Esophagus squamous epithelium (tissue), 5 donors: Measurements from ENCODE around the gene DNAH11. TPM values are rescaled to one million over a fixed set of nuclear protein-coding genes. Genes with fewer than 3 reads are reported as not detected.
"Not testable (repeated sequence)": the region's sequence is repeated elsewhere in the genome, so short reads cannot be mapped to it uniquely, and the experiment has no call there.

Source experiments
- DNase-seq: peaks from one replicate; lab custom pipeline; 2025; lab: John Stamatoyannopoulos, UW
- H3K27ac ChIP-seq, 4 donors: fragments of 200-600 bp; sonication (generic); one replicate each; pipeline ENCODE4 v1.5.1; 2016 to 2019; ENCODE audit warnings: mild to moderate bottlenecking in 1 of 4
- H3K27me3 ChIP-seq, 4 donors: fragments of 200-600 bp; sonication (generic); 1 replicate in 3 of 4; 2 replicates in 1 of 4; pipeline versions ENCODE4 v1.5.1 to v1.6.0; 2017 to 2021; ENCODE audit warnings: antibody characterized with exemption in 1 of 4
- H3K36me3 ChIP-seq, 3 donors: fragments of 200-600 bp; sonication (generic); one replicate each; pipeline ENCODE4 v1.5.1; 2016 to 2019
- H3K4me1 ChIP-seq, 3 donors: fragments of 200-600 bp; sonication (generic); one replicate each; pipeline ENCODE4 v1.5.1; 2017 to 2019
- H3K4me3 ChIP-seq, 4 donors: fragments of 200-600 bp; sonication (generic); 1 replicate in 3 of 4; 2 replicates in 1 of 4; pipeline ENCODE4 v1.5.1; 2016 to 2019; ENCODE audit warnings: mild to moderate bottlenecking in 2 of 4, moderate library complexity in 1 of 4
- H3K9me3 ChIP-seq, 3 donors: fragments of 200-600 bp; sonication (generic); one replicate each; pipeline ENCODE4 v1.5.1; 2016 to 2019
- POLR2A ChIP-seq, 4 donors: fragments of 450-650 bp; IDR thresholded peaks; one replicate each; pipeline ENCODE4 v1.6.1; 2017; ENCODE audit warnings: antibody characterized with exemption in 4 of 4, mild to moderate bottlenecking in 4 of 4, moderate library complexity in 3 of 4
- WGBS, 2 donors: methylation state at CpG; one replicate each; pipeline ENCODE4 v1.1.5; 2018; 5-methylcytosine and 5-hydroxymethylcytosine counted together
- intact Hi-C: fragments of 100-400 bp; cut with DNase I; formaldehyde crosslinking; loops from one replicate; pipeline ENCODE4 v1.15.0; 2022
- total RNA-seq, 4 donors: library from RNA; depleted of rRNA; stranded (reverse); fragments of >200 nt; gene quantifications; one replicate each; pipeline ENCODE4 v1.1.0, GENCODE V29; 2016
- TF ChIP-seq, protein P1 (sequence below), 6 experiments: fragments of 450-650 bp in 4 of 6; fragments of 200-600 bp in 2 of 6; sonication (generic) in 2 of 6; IDR thresholded peaks; one replicate each; pipeline ENCODE4 v1.5.1; 2016 to 2019; ENCODE audit warnings: antibody characterized with exemption in 6 of 6, mild to moderate bottlenecking in 4 of 6, moderate library complexity in 4 of 6
- donor health status: DM: yes; HTN: yes; CAD: no.

Gene DNAH11
- total RNA-seq, 4 donors from 2014 or later, result 0.35 to 7.4 (median 0.74) TPM

GRCh38 chr7:21719846-21720245, 177.0 kb downstream of the DNAH11 start:
- intact Hi-C loops, result no loop called here
- Histone ChIP-seq H3K27me3 (no peaks in the 10 kb centered on the region), H3K9me3 (no peaks in the 10 kb centered on the region), H3K36me3 (no peaks in the 10 kb centered on the region), H3K4me3 (no peak overlapping the region), H3K27ac (no peak overlapping the region), H3K4me1 (no peaks in the 10 kb centered on the region)
- no peak for TF ChIP-seq POLR2A (IDR thresholded peaks at IDR 0.05)
- TF ChIP-seq, protein P1, sequence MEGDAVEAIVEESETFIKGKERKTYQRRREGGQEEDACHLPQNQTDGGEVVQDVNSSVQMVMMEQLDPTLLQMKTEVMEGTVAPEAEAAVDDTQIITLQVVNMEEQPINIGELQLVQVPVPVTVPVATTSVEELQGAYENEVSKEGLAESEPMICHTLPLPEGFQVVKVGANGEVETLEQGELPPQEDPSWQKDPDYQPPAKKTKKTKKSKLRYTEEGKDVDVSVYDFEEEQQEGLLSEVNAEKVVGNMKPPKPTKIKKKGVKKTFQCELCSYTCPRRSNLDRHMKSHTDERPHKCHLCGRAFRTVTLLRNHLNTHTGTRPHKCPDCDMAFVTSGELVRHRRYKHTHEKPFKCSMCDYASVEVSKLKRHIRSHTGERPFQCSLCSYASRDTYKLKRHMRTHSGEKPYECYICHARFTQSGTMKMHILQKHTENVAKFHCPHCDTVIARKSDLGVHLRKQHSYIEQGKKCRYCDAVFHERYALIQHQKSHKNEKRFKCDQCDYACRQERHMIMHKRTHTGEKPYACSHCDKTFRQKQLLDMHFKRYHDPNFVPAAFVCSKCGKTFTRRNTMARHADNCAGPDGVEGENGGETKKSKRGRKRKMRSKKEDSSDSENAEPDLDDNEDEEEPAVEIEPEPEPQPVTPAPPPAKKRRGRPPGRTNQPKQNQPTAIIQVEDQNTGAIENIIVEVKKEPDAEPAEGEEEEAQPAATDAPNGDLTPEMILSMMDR (IDR thresholded peaks at IDR 0.05), result no peak
- DNase-seq, result no peak
- WGBS, 2 donors, result 81 to 83% methylated on average over 6 to 10 of the region's 10 CpGs

- H3K36me3 ChIP-seq, result no peaks in the 10 kb centered on the region
- DNase-seq, result no peak
- TF ChIP-seq, protein P1 (IDR thresholded peaks at IDR 0.05), result peak in 1 of 6 experiments; percentile 24
- TF ChIP-seq POLR2A (IDR thresholded peaks at IDR 0.05), result no peak
- H3K4me3 ChIP-seq, result no peak overlapping the region
- H3K27ac ChIP-seq, result no peak overlapping the region
- WGBS, 2 donors, result 81 to 82% methylated on average over 4 of the region's 4 CpGs
- no peaks in the 10 kb centered on the region for H3K27me3 ChIP-seq
- no peaks in the 10 kb centered on the region for H3K4me1 ChIP-seq
- no peaks in the 10 kb centered on the region for H3K9me3 ChIP-seq
- intact Hi-C loops, result no loop called here
These were observed 179.5 kb downstream of the DNAH11 start for GRCh38 chr7:21722371-21722770.

DNA sequence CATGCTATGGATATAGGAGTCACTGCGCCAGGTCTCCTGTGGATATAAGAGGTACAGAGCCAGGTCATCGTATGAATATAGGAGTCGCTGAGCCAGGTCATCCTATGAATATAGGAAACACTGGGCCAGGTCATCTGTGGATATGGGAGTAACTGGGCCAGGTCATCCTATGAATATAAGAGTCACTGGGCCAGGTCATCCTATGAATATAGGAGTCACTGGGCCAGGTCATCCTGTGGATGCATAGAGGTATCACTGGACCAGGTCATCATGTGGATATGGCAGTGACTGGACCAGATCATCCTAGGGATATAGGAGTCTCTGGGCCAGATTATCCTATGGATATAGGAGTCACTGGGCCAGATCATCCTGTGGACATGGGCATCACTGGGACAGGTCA, 181.7 kb downstream of the DNAH11 start:
- TF ChIP-seq, protein P1 (IDR thresholded peaks at IDR 0.05), result no peak
- TF ChIP-seq POLR2A (IDR thresholded peaks at IDR 0.05), result no peak
- H3K9me3 ChIP-seq, result no peaks in the 10 kb centered on the region
- no peak for DNase-seq
- H3K4me3 ChIP-seq, result no peak overlapping the region
- 82 to 91% methylated on average over 3 of the region's 3 CpGs for WGBS, 2 donors
- H3K4me1 ChIP-seq, result no peaks in the 10 kb centered on the region
- no peak overlapping the region for H3K27ac ChIP-seq
- H3K27me3 ChIP-seq, result no peaks in the 10 kb centered on the region
- no peaks in the 10 kb centered on the region for H3K36me3 ChIP-seq
- intact Hi-C loops, result no loop called here

DNA sequence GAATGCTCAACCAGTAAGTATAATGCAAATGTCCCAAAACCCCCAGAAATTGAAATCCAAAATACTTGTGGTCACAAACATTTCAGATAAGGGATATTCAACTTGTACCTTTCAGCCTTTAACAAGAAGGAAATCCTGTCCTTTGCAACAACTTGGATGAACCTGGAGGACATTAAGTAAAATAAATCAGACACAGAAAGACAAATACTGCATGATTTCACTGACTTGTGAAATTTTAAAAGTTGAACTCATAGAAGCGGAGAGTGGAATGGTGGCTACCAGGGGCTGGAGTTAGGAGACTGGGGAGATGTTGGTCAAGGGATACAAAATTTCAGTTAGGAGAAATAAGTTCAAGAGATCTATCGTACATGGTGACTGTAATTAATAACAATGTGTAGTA, 187.6 kb downstream of the DNAH11 start:
- DNase-seq, result no peak
- Histone ChIP-seq H3K36me3 (no peaks in the 10 kb centered on the region), H3K4me3 (no peak overlapping the region), H3K27ac (no peak overlapping the region), H3K27me3 (no peaks in the 10 kb centered on the region), H3K9me3 (no peaks in the 10 kb centered on the region), H3K4me1 (no peaks in the 10 kb centered on the region)
- intact Hi-C loops, result no loop called here
- TF ChIP-seq POLR2A (IDR thresholded peaks at IDR 0.05), result no peak
- TF ChIP-seq, protein P1 (IDR thresholded peaks at IDR 0.05), result no peak
- WGBS, 2 donors, result 98% methylated on average over 2 of the region's 2 CpGs

DNA sequence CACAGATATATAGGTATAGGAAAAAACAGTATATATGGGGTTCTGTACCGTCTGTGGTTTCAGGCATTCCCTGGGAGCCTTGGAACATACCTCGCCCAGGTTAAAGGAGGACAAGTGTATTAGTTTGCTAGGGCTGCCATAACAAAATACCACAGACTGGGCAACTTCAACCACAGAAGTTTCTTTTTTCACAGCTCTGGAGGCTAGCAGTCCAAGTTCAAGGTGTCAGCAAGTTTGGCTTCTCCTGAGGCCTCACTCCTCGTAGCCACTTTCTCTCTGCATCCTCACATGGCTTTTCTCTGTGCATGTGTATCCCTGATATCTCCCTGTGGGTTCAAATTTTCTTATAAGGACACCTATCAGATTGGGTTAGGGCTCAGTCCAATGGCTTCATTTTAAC, 189.1 kb downstream of the DNAH11 start:
- H3K27ac ChIP-seq, result no peak overlapping the region
- no peaks in the 10 kb centered on the region for H3K4me1 ChIP-seq
- no peaks in the 10 kb centered on the region for H3K9me3 ChIP-seq
- no peak overlapping the region for H3K4me3 ChIP-seq
- no peak for TF ChIP-seq POLR2A (IDR thresholded peaks at IDR 0.05)
- TF ChIP-seq, protein P1 (IDR thresholded peaks at IDR 0.05), result no peak
- no peak for DNase-seq
- 65 to 72% methylated on average over 3 of the region's 3 CpGs for WGBS, 2 donors
- no peaks in the 10 kb centered on the region for H3K27me3 ChIP-seq
- intact Hi-C loops, result no loop called here
- H3K36me3 ChIP-seq, result no peaks in the 10 kb centered on the region

DNA sequence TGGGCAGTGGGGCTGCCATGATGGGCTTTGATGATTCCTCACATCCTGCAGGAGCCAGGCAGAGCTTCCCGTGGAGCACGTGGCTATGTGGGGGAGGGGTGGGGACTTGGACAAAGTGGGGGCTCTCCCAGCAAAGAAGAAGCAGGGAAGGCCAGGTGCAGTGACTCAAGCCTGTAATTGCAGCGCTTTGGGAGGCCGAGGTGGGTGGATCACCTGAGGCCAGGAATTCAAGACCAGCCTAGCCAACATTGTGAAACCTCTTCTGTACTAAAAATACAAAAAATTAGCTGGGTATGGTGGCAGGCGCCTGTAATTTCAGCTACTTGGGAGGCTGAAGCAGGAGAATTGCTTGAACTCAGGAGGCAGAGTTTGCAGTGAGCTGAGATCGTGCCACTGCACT, 190.1 kb downstream of the DNAH11 start:
- WGBS, 2 donors, result 83 to 86% methylated on average over 3 to 4 of the region's 6 CpGs
- H3K9me3 ChIP-seq, DNase-seq, H3K27me3 ChIP-seq, H3K36me3 ChIP-seq, intact Hi-C loops, H3K4me3 ChIP-seq, H3K27ac ChIP-seq, H3K4me1 ChIP-seq: not testable (repeated sequence)
